GM12891 (cell line): ENCODE measurements around the gene IGFLR1.

Experiments used
- POLR2A ChIP-seq: IDR thresholded peaks from 2 replicates; pipeline ENCODE4 v1.6.1; 2011; ENCODE audit warnings: low read depth, low read length, control low read depth
- POLR2AphosphoS5 ChIP-seq: IDR thresholded peaks from 2 replicates; pipeline ENCODE4 v1.6.1; 2011; ENCODE audit warnings: low read depth, low read length, control low read depth
- POU2F2 ChIP-seq: IDR thresholded peaks from 2 replicates; pipeline ENCODE4 v1.6.1; 2011; ENCODE audit warnings: low read depth, mild to moderate bottlenecking, control low read depth, low read length, moderate library complexity
- TAF1 ChIP-seq: IDR thresholded peaks from 2 replicates; pipeline ENCODE4 v1.6.1; 2011; ENCODE audit warnings: low read depth, low read length, control low read depth

DNA sequence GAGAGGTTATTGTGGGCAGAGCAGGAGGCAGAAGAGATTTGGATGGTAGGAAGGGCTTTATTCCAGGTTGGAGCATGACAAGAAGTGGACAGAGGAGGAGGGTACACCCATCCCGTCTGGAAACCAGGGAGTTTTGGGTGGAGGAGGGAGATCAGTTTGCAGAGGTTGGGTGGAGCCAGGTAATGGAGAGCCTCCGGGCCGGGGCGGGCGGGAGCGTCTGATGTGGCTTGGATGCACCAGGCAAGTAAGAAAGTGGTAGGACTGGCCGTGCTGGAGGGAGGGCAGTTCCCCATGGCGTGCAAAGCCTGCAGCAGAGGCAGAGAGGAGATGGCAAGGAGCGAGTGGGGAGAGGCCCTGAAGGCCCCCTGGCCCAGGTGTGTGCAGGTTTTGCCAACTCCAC, 10.9 kb downstream of the IGFLR1 start:
- TF ChIP-seq POLR2AphosphoS5 = no peak
- no peak for TF ChIP-seq POLR2A
- TF ChIP-seq TAF1 = no peak
- TF ChIP-seq POU2F2 = no peak
